Ectodermal cell (in vitro differentiated cells): ENCODE measurements around the gene HTRA2. TPM values are rescaled to one million over a fixed set of nuclear protein-coding genes. Genes with fewer than 3 reads are reported as not detected.
"Not testable (repeated sequence)": the region's sequence is repeated elsewhere in the genome, so short reads cannot be mapped to it uniquely, and the experiment has no call there.

Source experiments
- H3K27ac ChIP-seq: 2 replicates; pipeline ENCODE4 v1.7.0; 2013; ENCODE audit warnings: mild to moderate bottlenecking, low read depth, low read length; ENCODE audit not compliant: insufficient read depth, poor library complexity, severe bottlenecking
- H3K27me3 ChIP-seq: 2 replicates; pipeline ENCODE4 v1.7.0; 2013; ENCODE audit warnings: mild to moderate bottlenecking, low read length; ENCODE audit not compliant: insufficient read depth, control insufficient read depth, poor library complexity, severe bottlenecking
- H3K36me3 ChIP-seq: one replicate; pipeline ENCODE4 v1.7.0; 2013; ENCODE audit warnings: low read length; ENCODE audit not compliant: control insufficient read depth, insufficient read depth
- H3K4me1 ChIP-seq: one replicate; pipeline ENCODE4 v1.7.0; 2013; ENCODE audit warnings: low read length; ENCODE audit not compliant: control insufficient read depth, insufficient read depth
- H3K4me3 ChIP-seq: 2 replicates; pipeline ENCODE4 v1.7.0; 2013; ENCODE audit warnings: low read depth, low read length, control low read depth; ENCODE audit not compliant: insufficient read depth
- H3K9me3 ChIP-seq: 2 replicates; pipeline ENCODE4 v1.7.0; 2013; ENCODE audit warnings: mild to moderate bottlenecking, low read length, moderate library complexity; ENCODE audit not compliant: control insufficient read depth
- WGBS, 2 experiments: methylation state at CpG; one replicate each; pipeline ENCODE4 v1.1.7; 2013; ENCODE audit warnings: missing lambda C conversion rate in 2 of 2; 5-methylcytosine and 5-hydroxymethylcytosine counted together
- polyA plus RNA-seq, 4 experiments: library from polyadenylated mRNA; stranded (reverse); fragments of 50-300 nt; gene quantifications; one replicate each; pipeline ENCODE4 v1.2.3, GENCODE V29; 2013

The HTRA2 gene
- 25.1 TPM for polyA plus RNA-seq (2013, experiment 1 of 4)
- 30.9 TPM for polyA plus RNA-seq (2013, experiment 2 of 4)
- polyA plus RNA-seq (2013, experiment 3 of 4) = 26.9 TPM
- polyA plus RNA-seq (2013, experiment 4 of 4) = 26.7 TPM

- Histone ChIP-seq H3K4me3 (peak within 1 kb of the TSS; percentile 97), H3K36me3 (peaks cover 26% of the 10 kb centered on the region), H3K27me3 (no peaks in the 10 kb centered on the region), H3K4me1 (peaks cover 8% of the 10 kb centered on the region), H3K27ac (no peak within 1 kb of the TSS), H3K9me3 (no peaks in the 10 kb centered on the region)
- WGBS, 2 experiments = 0% methylated on average over 87 of the region's 87 CpGs
Measured at GRCh38 chr2:74529357-74530238, at the start of gene HTRA2, which contains the start of gene AUP1. Gene HTRA2, plus strand, starts transcription at chr2:74529933. Its CDS starts 74 bp downstream, at chr2:74530007. Gene AUP1, minus strand, starts transcription at chr2:74529706. Its CDS starts 77 bp downstream, at chr2:74529629.

- H3K36me3 ChIP-seq = no peaks in the 10 kb centered on the region
- H3K4me3 ChIP-seq = peak overlapping the region; percentile 98
- peaks cover 12% of the 10 kb centered on the region for H3K4me1 ChIP-seq
- H3K27me3 ChIP-seq = no peaks in the 10 kb centered on the region
- no peaks in the 10 kb centered on the region for H3K9me3 ChIP-seq
- no peak overlapping the region for H3K27ac ChIP-seq
- WGBS, 2 experiments = 86 to 89% methylated on average over 3 of the region's 3 CpGs
Measured at GRCh38 chr2:74481431-74481830, 48.3 kb upstream of the HTRA2 start.

GRCh38 chr2:74481961-74482800, 47.6 kb upstream of the HTRA2 start:
- Histone ChIP-seq H3K27me3 (no peaks in the 10 kb centered on the region), H3K36me3 (no peaks in the 10 kb centered on the region), H3K27ac (peak overlapping the region; percentile 1), H3K9me3 (no peaks in the 10 kb centered on the region), H3K4me1 (peaks cover 12% of the 10 kb centered on the region), H3K4me3 (peak overlapping the region; percentile 98)
- 1 to 2% methylated on average over 80 of the region's 80 CpGs for WGBS, 2 experiments

GRCh38 chr2:74482801-74483674, 46.7 kb upstream of the HTRA2 start, which contains the start of the genes CCDC142 and TTC31:
Gene CCDC142, minus strand, starts transcription at chr2:74482998. Its CDS starts 161 bp downstream, at chr2:74482837.
Gene TTC31, plus strand, starts transcription at chr2:74483081. Its CDS starts 15 bp downstream, at chr2:74483096.
- WGBS, 2 experiments = 2 to 3% methylated on average over 50 of the region's 50 CpGs
- Histone ChIP-seq H3K9me3 (no peaks in the 10 kb centered on the region), H3K4me1 (peaks cover 12% of the 10 kb centered on the region), H3K27me3 (no peaks in the 10 kb centered on the region), H3K27ac (peak within 1 kb of the TSS; percentile 70), H3K36me3 (no peaks in the 10 kb centered on the region), H3K4me3 (peak within 1 kb of the TSS; percentile 98)

GRCh38 chr2:74483675-74484164, 46.0 kb upstream of the HTRA2 start:
- not testable (repeated sequence) for H3K27ac ChIP-seq, H3K36me3 ChIP-seq, H3K27me3 ChIP-seq, H3K9me3 ChIP-seq
- peak overlapping the region; percentile 98 for H3K4me3 ChIP-seq
- WGBS, 2 experiments = 89% methylated on average over 19 of the region's 19 CpGs
- peaks cover 12% of the 10 kb centered on the region for H3K4me1 ChIP-seq

- no peak overlapping the region for H3K4me3 ChIP-seq
- peaks cover 9% of the 10 kb centered on the region for H3K4me1 ChIP-seq
- WGBS, 2 experiments = 98 to 100% methylated on average over 2 of the region's 2 CpGs
- H3K36me3 ChIP-seq = peaks cover 13% of the 10 kb centered on the region
- no peaks in the 10 kb centered on the region for H3K9me3 ChIP-seq
- H3K27ac ChIP-seq = no peak overlapping the region
- H3K27me3 ChIP-seq = no peaks in the 10 kb centered on the region
Measured at GRCh38 chr2:74486141-74486540, 43.6 kb upstream of the HTRA2 start.

- H3K27ac ChIP-seq = no peak overlapping the region
- peaks cover 21% of the 10 kb centered on the region for H3K36me3 ChIP-seq
- no peak overlapping the region for H3K4me3 ChIP-seq
- WGBS, 2 experiments = 91 to 92% methylated on average over 9 of the region's 9 CpGs
- H3K4me1 ChIP-seq = no peaks in the 10 kb centered on the region
- no peaks in the 10 kb centered on the region for H3K27me3 ChIP-seq
- no peaks in the 10 kb centered on the region for H3K9me3 ChIP-seq
Measured at GRCh38 chr2:74488643-74489481, 40.9 kb upstream of the HTRA2 start.

GRCh38 chr2:74489906-74490305, 39.8 kb upstream of the HTRA2 start:
- no peak overlapping the region for H3K27ac ChIP-seq
- H3K27me3 ChIP-seq = no peaks in the 10 kb centered on the region
- 86 to 95% methylated on average over 8 to 9 of the region's 9 CpGs for WGBS, 2 experiments
- no peaks in the 10 kb centered on the region for H3K4me1 ChIP-seq
- no peak overlapping the region for H3K4me3 ChIP-seq
- peaks cover 21% of the 10 kb centered on the region for H3K36me3 ChIP-seq
- no peaks in the 10 kb centered on the region for H3K9me3 ChIP-seq
